GM12872 (cell line): ENCODE measurements around the gene TLE3.

ENCODE experiments used
- CTCF ChIP-seq: IDR thresholded peaks from 3 replicates; pipeline ENCODE4 v1.5.1; 2011; ENCODE audit warnings: low read depth, mild to moderate bottlenecking, low read length, moderate library complexity; ENCODE audit not compliant: insufficient read depth

The TLE3 gene

GRCh38 chr15:70004826-70005225 is 92.9 kb downstream of the TLE3 start:
- no peak for TF ChIP-seq CTCF

- no peak for TF ChIP-seq CTCF
Measured at GRCh38 chr15:70002897-70003296, 94.8 kb downstream of the TLE3 start.

GRCh38 chr15:70001859-70002258 is 95.9 kb downstream of the TLE3 start:
- no peak for TF ChIP-seq CTCF

- no peak for TF ChIP-seq CTCF
Measured at GRCh38 chr15:69999392-70000085, 98.2 kb downstream of the TLE3 start.

GRCh38 chr15:69998541-69999391 is 99.0 kb downstream of the TLE3 start:
- TF ChIP-seq CTCF = no peak

- TF ChIP-seq CTCF = no peak
Measured at GRCh38 chr15:69997813-69998212, 99.9 kb downstream of the TLE3 start.
